HepG2 (cell line): ENCODE measurements around the gene MRAP. TPM values are rescaled to one million over a fixed set of nuclear protein-coding genes. Genes with fewer than 3 reads are reported as not detected.

ENCODE experiments used
- ATAC-seq: fragments of 200-7000 bp; cut with Tn5 transposase; 3 replicates; pipeline ENCODE4 v1.9.1; 2020; ENCODE audit warnings: mild to moderate bottlenecking, moderate library complexity
- BruUV-seq: library from RNA; stranded (reverse); fragments of 400-500 nt; replicated peaks from 2 replicates; lab custom pipeline; 2021; lab: Mats Ljungman, UMichigan
- CTCF ChIA-PET: fragments of 300-600 bp; formaldehyde crosslinking; extraction: SDS; loops from one replicate; lab custom pipeline; 2021; ENCODE audit warnings: low total read pairs, inconsistent platforms, low intra/inter-chr PET ratio; lab: Yijun Ruan, JAX
- POLR2A ChIA-PET: fragments of 350-600 bp; sonication (Branson Sonifier 250); formaldehyde crosslinking; loops from one replicate; lab custom pipeline; 2020; ENCODE audit warnings: antibody characterized with exemption, inconsistent platforms; lab: Yijun Ruan, JAX
- DNase-seq: peaks from one replicate; pipeline ENCODE4 v3.0.0-alpha.2; 2015; ENCODE audit warnings: low spot score
- FAIRE-seq: peaks from 3 replicates; lab custom pipeline; 2011; peaks lifted over from hg19 to GRCh38; lab: Jason Lieb, UNC
- H2AFZ ChIP-seq: one replicate; pipeline ENCODE4 v1.6.1; 2011; ENCODE audit warnings: low read length, inconsistent platforms
- H3K27ac ChIP-seq: fragments of 300-600 bp; 3 replicates; pipeline ENCODE4 v1.8.0; 2011; ENCODE audit warnings: mixed run types, mild to moderate bottlenecking, mixed read lengths, low read length, inconsistent platforms; ENCODE audit not compliant: insufficient read depth; ENCODE audit errors: extremely low read length
- H3K27me3 ChIP-seq, 2 experiments: fragments of 200-600 bp in 1 of 2; 2 replicates in 1 of 2; 3 replicates in 1 of 2; pipeline versions ENCODE4 v1.6.0 to v1.8.0; 2011; ENCODE audit warnings: low read length in 2 of 2, mild to moderate bottlenecking in 2 of 2, moderate library complexity in 2 of 2, inconsistent platforms in 1 of 2; ENCODE audit not compliant: insufficient read depth in 2 of 2, control insufficient read depth in 1 of 2
- H3K36me3 ChIP-seq, 2 experiments: fragments of 200-600 bp in 1 of 2; replicated peaks in 1 of 2; 2 replicates in 1 of 2; 3 replicates in 1 of 2; pipeline versions ENCODE4 v1.5.1 to v1.8.0; 2011; ENCODE audit warnings: low read length in 2 of 2, inconsistent platforms in 1 of 2; ENCODE audit not compliant: insufficient read depth in 2 of 2, control insufficient read depth in 1 of 2
- H3K4me1 ChIP-seq: 2 replicates; pipeline ENCODE4 v1.5.1; 2012; ENCODE audit warnings: low read length, inconsistent platforms; ENCODE audit not compliant: insufficient read depth
- H3K4me2 ChIP-seq: 2 replicates; pipeline ENCODE4 v1.6.0; 2011; ENCODE audit warnings: low read depth, low read length, inconsistent platforms
- H3K4me3 ChIP-seq, 3 experiments: fragments of 200-600 bp in 1 of 3; sonication (generic), shearing (Covaris generic) in 1 of 3; replicated peaks in 1 of 3; 2 replicates each; pipeline ENCODE4 v1.5.1; 2011 to 2016; ENCODE audit warnings: low read length in 3 of 3, inconsistent platforms in 2 of 3, low read depth in 2 of 3, mild to moderate bottlenecking in 2 of 3, control low read depth in 1 of 3, mixed read lengths in 1 of 3; ENCODE audit not compliant: insufficient read depth in 1 of 3
- H3K79me2 ChIP-seq: one replicate; pipeline ENCODE4 v1.6.1; 2011; ENCODE audit warnings: low read length, inconsistent platforms; ENCODE audit not compliant: insufficient read depth
- H3K9ac ChIP-seq: 2 replicates; pipeline ENCODE4 v1.6.0; 2011; ENCODE audit warnings: mild to moderate bottlenecking, low read depth, low read length, inconsistent platforms; ENCODE audit not compliant: insufficient read depth
- H3K9me3 ChIP-seq: 2 replicates; pipeline ENCODE4 v1.5.1; 2012; ENCODE audit warnings: mild to moderate bottlenecking, low read length
- H4K20me1 ChIP-seq: 2 replicates; pipeline ENCODE4 v1.6.0; 2011; ENCODE audit warnings: inconsistent platforms, mild to moderate bottlenecking, low read length, moderate library complexity; ENCODE audit not compliant: insufficient read depth
- DNMT1 ChIP-seq: sonication (generic); formaldehyde crosslinking; IDR thresholded peaks from 2 replicates; pipeline ENCODE4 v1.5.1; 2020; ENCODE audit warnings: mild to moderate bottlenecking, missing genetic modification reagents
- KDM4B ChIP-seq: sonication (generic); formaldehyde crosslinking; IDR thresholded peaks from 2 replicates; pipeline ENCODE4 v1.4.0; 2020; ENCODE audit warnings: missing genetic modification reagents
- MATR3 ChIP-seq: sonication (generic); formaldehyde crosslinking; IDR thresholded peaks from 2 replicates; pipeline ENCODE4 v1.4.0; 2020; ENCODE audit warnings: missing genetic modification reagents
- MIER2 ChIP-seq: IDR thresholded peaks from 2 replicates; pipeline ENCODE4 v1.6.1; 2016; ENCODE audit warnings: missing biosample characterization, missing genetic modification reagents
- RFX3 ChIP-seq: IDR thresholded peaks from 2 replicates; pipeline ENCODE4 v1.6.1; 2016; ENCODE audit warnings: missing biosample characterization, missing genetic modification reagents
- SATB2 ChIP-seq: sonication (generic); formaldehyde crosslinking; IDR thresholded peaks from 2 replicates; pipeline ENCODE4 v1.5.0; 2020; ENCODE audit warnings: missing genetic modification reagents
- SETDB1 ChIP-seq: sonication (generic); formaldehyde crosslinking; IDR thresholded peaks from 2 replicates; pipeline ENCODE4 v1.5.1; 2020; ENCODE audit warnings: missing genetic modification reagents, mild to moderate bottlenecking, borderline replicate concordance
- TARDBP ChIP-seq: sonication (generic); formaldehyde crosslinking; IDR thresholded peaks from 2 replicates; pipeline ENCODE4 v1.8.0; 2022; ENCODE audit warnings: mild to moderate bottlenecking, missing genetic modification reagents
- ZBTB7A ChIP-seq: sonication (generic); formaldehyde crosslinking; IDR thresholded peaks from 2 replicates; pipeline ENCODE4 v1.8.0; 2022; ENCODE audit warnings: mild to moderate bottlenecking, missing genetic modification reagents
- ZNF644 ChIP-seq: IDR thresholded peaks from 2 replicates; pipeline ENCODE4 v1.6.1; 2016; ENCODE audit warnings: low read depth
- ZNF776 ChIP-seq: sonication (generic); formaldehyde crosslinking; IDR thresholded peaks from 2 replicates; pipeline ENCODE4 v1.4.0; 2020; ENCODE audit warnings: mild to moderate bottlenecking, missing genetic modification reagents
- WGBS: methylation state at CpG from one replicate; pipeline ENCODE4 v1.1.6; 2017; ENCODE audit warnings: low lambda C conversion rate; 5-methylcytosine and 5-hydroxymethylcytosine counted together
- in situ Hi-C: cut with HindIII; loops from 2 replicates; pipeline ENCODE4 v1.10.0; 2017; ENCODE audit warnings: low pct_unique_long_range_greater_than_20kb; ENCODE audit not compliant: extremely low pct_ligation_motif_present
- intact Hi-C: fragments of 100-400 bp; cut with micrococcal nuclease; formaldehyde crosslinking; loops from one replicate; pipeline ENCODE4 v1.10.0; 2022; ENCODE audit not compliant: unreplicated experiment
- polyA plus RNA-seq, 8 experiments: library from polyadenylated mRNA; depleted of rRNA in 3 of 8; stranded (reverse) in 7 of 8; unstranded in 1 of 8; fragments of >200 nt; fragmentation: Illumina TruSeq in 4 of 8; extraction: Trizol in 4 of 8; gene quantifications; 2 replicates each; pipeline versions ENCODE4 v1.2.1 to v1.2.3, GENCODE V29; 2011 to 2016; ENCODE audit warnings: low read depth in 4 of 8, missing spikeins in 1 of 8, mixed read lengths in 1 of 8; ENCODE audit not compliant: insufficient read depth in 1 of 8
- total RNA-seq, 5 experiments: library from RNA; depleted of rRNA; stranded (reverse); fragments of >200 nt; fragmentation: Illumina TruSeq; extraction: Trizol; gene quantifications; 2 replicates each; pipeline ENCODE4 v1.2.3, GENCODE V29; 2016; ENCODE audit warnings: low read depth in 1 of 5
- TF ChIP-seq, protein P1 (sequence below): sonication (generic); formaldehyde crosslinking; IDR thresholded peaks from 2 replicates; pipeline ENCODE4 v1.8.1; 2022; ENCODE audit warnings: mild to moderate bottlenecking, missing genetic modification reagents
- TF ChIP-seq, protein P2 (sequence below): sonication (generic); formaldehyde crosslinking; IDR thresholded peaks from 2 replicates; pipeline ENCODE4 v1.4.0; 2020; ENCODE audit warnings: missing genetic modification reagents, borderline replicate concordance
- TF ChIP-seq, protein P3 (sequence below): IDR thresholded peaks from 2 replicates; pipeline ENCODE4 v1.6.1; 2018; ENCODE audit warnings: missing genetic modification reagents, mild to moderate bottlenecking, missing compliant biosample characterization
- TF ChIP-seq, protein P4 (sequence below): IDR thresholded peaks from 2 replicates; pipeline ENCODE4 v1.6.1; 2016
- TF ChIP-seq, protein P5 (sequence below): sonication (generic); formaldehyde crosslinking; IDR thresholded peaks from 2 replicates; pipeline ENCODE4 v1.4.0; 2020; ENCODE audit warnings: missing genetic modification reagents

Gene MRAP
- total and polyA plus RNA-seq, 2 of the 13 experiments (the other 11 are each of a cell fraction or from before 2014, with no cell fraction given): 0.46 to 1.2 TPM

DNA sequence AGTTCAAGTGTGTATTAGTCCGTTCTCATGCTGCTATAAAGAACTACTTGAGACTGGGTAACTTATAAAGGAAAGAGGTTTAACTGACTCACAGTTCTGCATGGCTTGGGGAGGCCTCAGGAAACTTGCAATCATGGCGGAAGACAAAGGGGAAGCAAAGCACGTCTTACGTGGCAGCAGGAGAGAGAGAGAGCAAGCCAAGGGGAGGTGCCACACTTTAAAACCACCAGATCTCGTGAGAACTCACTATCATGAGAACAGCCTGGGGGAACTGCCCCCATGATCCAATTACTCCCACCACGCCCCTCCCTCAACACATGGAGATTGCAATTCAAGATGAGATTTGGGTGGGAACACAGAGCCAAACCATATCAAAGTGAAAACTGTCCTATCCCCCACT, 15.7 kb upstream of the MRAP start:
- ATAC-seq (no peak), DNase-seq (no peak), FAIRE-seq (no peak)
- Histone ChIP-seq H3K4me3 (no peak overlapping the region), H3K9ac (no peak overlapping the region), H3K9me3 (no peaks in the 10 kb centered on the region), H3K79me2 (peaks cover 12% of the 10 kb centered on the region), H3K4me1 (peaks cover 11% of the 10 kb centered on the region), H3K36me3 (no peaks in the 10 kb centered on the region), H3K27ac (no peak overlapping the region), H4K20me1 (no peaks in the 10 kb centered on the region), H3K27me3 (no peaks in the 10 kb centered on the region), H2AFZ (no peak overlapping the region), H3K4me2 (no peak overlapping the region)
- in situ Hi-C loops: no loop called here
- CTCF ChIA-PET: no interaction called here
- 75% methylated on average over 6 of the region's 6 CpGs for WGBS
- BruUV-seq: no TSS peak
- POLR2A ChIA-PET: no interaction called here
- intact Hi-C loops: no loop called here
- TF ChIP-seq ZBTB7A (CRISPR knock-in tag): no peak
- TF ChIP-seq, protein P1, sequence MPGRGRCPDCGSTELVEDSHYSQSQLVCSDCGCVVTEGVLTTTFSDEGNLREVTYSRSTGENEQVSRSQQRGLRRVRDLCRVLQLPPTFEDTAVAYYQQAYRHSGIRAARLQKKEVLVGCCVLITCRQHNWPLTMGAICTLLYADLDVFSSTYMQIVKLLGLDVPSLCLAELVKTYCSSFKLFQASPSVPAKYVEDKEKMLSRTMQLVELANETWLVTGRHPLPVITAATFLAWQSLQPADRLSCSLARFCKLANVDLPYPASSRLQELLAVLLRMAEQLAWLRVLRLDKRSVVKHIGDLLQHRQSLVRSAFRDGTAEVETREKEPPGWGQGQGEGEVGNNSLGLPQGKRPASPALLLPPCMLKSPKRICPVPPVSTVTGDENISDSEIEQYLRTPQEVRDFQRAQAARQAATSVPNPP (CRISPR knock-in tag): no peak
- no peak for TF ChIP-seq ZNF776 (CRISPR knock-in tag)
- no peak for TF ChIP-seq ZNF644 (CRISPR knock-in tag)
- no peak for TF ChIP-seq SATB2 (CRISPR knock-in tag)
- no peak for TF ChIP-seq TARDBP (CRISPR knock-in tag)
- TF ChIP-seq DNMT1 (CRISPR knock-in tag): no peak
- TF ChIP-seq, protein P2, sequence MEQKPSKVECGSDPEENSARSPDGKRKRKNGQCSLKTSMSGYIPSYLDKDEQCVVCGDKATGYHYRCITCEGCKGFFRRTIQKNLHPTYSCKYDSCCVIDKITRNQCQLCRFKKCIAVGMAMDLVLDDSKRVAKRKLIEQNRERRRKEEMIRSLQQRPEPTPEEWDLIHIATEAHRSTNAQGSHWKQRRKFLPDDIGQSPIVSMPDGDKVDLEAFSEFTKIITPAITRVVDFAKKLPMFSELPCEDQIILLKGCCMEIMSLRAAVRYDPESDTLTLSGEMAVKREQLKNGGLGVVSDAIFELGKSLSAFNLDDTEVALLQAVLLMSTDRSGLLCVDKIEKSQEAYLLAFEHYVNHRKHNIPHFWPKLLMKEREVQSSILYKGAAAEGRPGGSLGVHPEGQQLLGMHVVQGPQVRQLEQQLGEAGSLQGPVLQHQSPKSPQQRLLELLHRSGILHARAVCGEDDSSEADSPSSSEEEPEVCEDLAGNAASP (CRISPR knock-in tag): no peak
- TF ChIP-seq, protein P3, sequence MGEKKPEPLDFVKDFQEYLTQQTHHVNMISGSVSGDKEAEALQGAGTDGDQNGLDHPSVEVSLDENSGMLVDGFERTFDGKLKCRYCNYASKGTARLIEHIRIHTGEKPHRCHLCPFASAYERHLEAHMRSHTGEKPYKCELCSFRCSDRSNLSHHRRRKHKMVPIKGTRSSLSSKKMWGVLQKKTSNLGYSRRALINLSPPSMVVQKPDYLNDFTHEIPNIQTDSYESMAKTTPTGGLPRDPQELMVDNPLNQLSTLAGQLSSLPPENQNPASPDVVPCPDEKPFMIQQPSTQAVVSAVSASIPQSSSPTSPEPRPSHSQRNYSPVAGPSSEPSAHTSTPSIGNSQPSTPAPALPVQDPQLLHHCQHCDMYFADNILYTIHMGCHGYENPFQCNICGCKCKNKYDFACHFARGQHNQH: no peak
- no peak for TF ChIP-seq RFX3 (CRISPR knock-in tag)
- no peak for TF ChIP-seq MIER2 (CRISPR knock-in tag)
- TF ChIP-seq KDM4B (CRISPR knock-in tag): no peak
- TF ChIP-seq, protein P4, sequence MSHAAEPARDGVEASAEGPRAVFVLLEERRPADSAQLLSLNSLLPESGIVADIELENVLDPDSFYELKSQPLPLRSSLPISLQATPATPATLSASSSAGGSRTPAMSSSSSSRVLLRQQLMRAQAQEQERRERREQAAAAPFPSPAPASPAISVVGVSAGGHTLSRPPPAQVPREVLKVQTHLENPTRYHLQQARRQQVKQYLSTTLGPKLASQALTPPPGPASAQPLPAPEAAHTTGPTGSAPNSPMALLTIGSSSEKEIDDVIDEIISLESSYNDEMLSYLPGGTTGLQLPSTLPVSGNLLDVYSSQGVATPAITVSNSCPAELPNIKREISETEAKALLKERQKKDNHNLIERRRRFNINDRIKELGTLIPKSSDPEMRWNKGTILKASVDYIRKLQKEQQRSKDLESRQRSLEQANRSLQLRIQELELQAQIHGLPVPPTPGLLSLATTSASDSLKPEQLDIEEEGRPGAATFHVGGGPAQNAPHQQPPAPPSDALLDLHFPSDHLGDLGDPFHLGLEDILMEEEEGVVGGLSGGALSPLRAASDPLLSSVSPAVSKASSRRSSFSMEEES: no peak
- TF ChIP-seq MATR3 (CRISPR knock-in tag): no peak
- no peak for TF ChIP-seq SETDB1
- TF ChIP-seq, protein P5, sequence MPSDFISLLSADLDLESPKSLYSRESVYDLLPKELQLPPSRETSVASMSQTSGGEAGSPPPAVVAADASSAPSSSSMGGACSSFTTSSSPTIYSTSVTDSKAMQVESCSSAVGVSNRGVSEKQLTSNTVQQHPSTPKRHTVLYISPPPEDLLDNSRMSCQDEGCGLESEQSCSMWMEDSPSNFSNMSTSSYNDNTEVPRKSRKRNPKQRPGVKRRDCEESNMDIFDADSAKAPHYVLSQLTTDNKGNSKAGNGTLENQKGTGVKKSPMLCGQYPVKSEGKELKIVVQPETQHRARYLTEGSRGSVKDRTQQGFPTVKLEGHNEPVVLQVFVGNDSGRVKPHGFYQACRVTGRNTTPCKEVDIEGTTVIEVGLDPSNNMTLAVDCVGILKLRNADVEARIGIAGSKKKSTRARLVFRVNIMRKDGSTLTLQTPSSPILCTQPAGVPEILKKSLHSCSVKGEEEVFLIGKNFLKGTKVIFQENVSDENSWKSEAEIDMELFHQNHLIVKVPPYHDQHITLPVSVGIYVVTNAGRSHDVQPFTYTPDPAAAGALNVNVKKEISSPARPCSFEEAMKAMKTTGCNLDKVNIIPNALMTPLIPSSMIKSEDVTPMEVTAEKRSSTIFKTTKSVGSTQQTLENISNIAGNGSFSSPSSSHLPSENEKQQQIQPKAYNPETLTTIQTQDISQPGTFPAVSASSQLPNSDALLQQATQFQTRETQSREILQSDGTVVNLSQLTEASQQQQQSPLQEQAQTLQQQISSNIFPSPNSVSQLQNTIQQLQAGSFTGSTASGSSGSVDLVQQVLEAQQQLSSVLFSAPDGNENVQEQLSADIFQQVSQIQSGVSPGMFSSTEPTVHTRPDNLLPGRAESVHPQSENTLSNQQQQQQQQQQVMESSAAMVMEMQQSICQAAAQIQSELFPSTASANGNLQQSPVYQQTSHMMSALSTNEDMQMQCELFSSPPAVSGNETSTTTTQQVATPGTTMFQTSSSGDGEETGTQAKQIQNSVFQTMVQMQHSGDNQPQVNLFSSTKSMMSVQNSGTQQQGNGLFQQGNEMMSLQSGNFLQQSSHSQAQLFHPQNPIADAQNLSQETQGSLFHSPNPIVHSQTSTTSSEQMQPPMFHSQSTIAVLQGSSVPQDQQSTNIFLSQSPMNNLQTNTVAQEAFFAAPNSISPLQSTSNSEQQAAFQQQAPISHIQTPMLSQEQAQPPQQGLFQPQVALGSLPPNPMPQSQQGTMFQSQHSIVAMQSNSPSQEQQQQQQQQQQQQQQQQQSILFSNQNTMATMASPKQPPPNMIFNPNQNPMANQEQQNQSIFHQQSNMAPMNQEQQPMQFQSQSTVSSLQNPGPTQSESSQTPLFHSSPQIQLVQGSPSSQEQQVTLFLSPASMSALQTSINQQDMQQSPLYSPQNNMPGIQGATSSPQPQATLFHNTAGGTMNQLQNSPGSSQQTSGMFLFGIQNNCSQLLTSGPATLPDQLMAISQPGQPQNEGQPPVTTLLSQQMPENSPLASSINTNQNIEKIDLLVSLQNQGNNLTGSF (CRISPR knock-in tag): no peak
